Naive thymus-derived CD4-positive, alpha-beta T cell (primary cell): Measurements from ENCODE around the gene KANSL3. TPM values are rescaled to one million over a fixed set of nuclear protein-coding genes. Genes with fewer than 3 reads are reported as not detected.

Source experiments
- ATAC-seq: fragments of 150-1000 bp; cut with Tn5 transposase; 2 replicates; pipeline ENCODE4 v1.10.0; 2021; ENCODE audit warnings: mild to moderate bottlenecking, moderate library complexity
- CTCF ChIA-PET: fragments of 350-600 bp; sonication (Branson Sonifier 250); formaldehyde crosslinking; loops from one replicate; lab custom pipeline; 2021; ENCODE audit warnings: antibody characterized with exemption; lab: Charles Lee
- POLR2A ChIA-PET: fragments of 350-600 bp; sonication (Branson Sonifier 250); formaldehyde crosslinking; loops from one replicate; lab custom pipeline; 2021; ENCODE audit warnings: antibody characterized with exemption, inconsistent platforms; lab: Charles Lee
- DNase-seq, 9 donors: peaks; one replicate each; pipeline versions ENCODE4 v3.0.0 to v3.0.0-alpha.2; 2020 to 2022; ENCODE audit warnings: mixed read lengths in 1 of 9
- H3K27ac ChIP-seq: one replicate; pipeline ENCODE4 v1.7.0; 2013; ENCODE audit warnings: mild to moderate bottlenecking, low read depth, low read length, moderate library complexity
- H3K27me3 ChIP-seq, 2 donors: one replicate each; pipeline ENCODE4 v1.7.0; 2013; ENCODE audit warnings: low read length in 2 of 2, mild to moderate bottlenecking in 2 of 2, moderate library complexity in 2 of 2; ENCODE audit not compliant: control insufficient read depth in 2 of 2, insufficient read depth in 2 of 2
- H3K36me3 ChIP-seq, 3 experiments: 1 replicate in 2 of 3; 2 replicates in 1 of 3; pipeline ENCODE4 v1.7.0; 2013; ENCODE audit warnings: low read length in 3 of 3, mild to moderate bottlenecking in 3 of 3, moderate library complexity in 1 of 3; ENCODE audit not compliant: insufficient read depth in 3 of 3, control insufficient read depth in 2 of 3
- H3K4me1 ChIP-seq, 2 donors: one replicate each; pipeline ENCODE4 v1.7.0; 2013; ENCODE audit warnings: low read length in 2 of 2, mild to moderate bottlenecking in 2 of 2, moderate library complexity in 1 of 2; ENCODE audit not compliant: control insufficient read depth in 2 of 2, insufficient read depth in 2 of 2
- H3K4me3 ChIP-seq: 2 replicates; pipeline ENCODE4 v1.7.0; 2013; ENCODE audit warnings: mild to moderate bottlenecking, low read length
- H3K9me3 ChIP-seq, 3 experiments: 1 replicate in 2 of 3; 2 replicates in 1 of 3; pipeline ENCODE4 v1.7.0; 2013; ENCODE audit warnings: low read length in 3 of 3; ENCODE audit not compliant: control insufficient read depth in 2 of 3
- H3K27ac Mint-ChIP-seq, 9 donors: one replicate each; pipeline ENCODE4 v1.8.0; 2020 to 2022; ENCODE audit warnings: mixed read lengths in 9 of 9, mild to moderate bottlenecking in 8 of 9, moderate library complexity in 5 of 9, inconsistent platforms in 2 of 9
- H3K27me3 Mint-ChIP-seq, 5 donors: one replicate each; pipeline ENCODE4 v1.8.0; 2021 to 2022; ENCODE audit warnings: mixed read lengths in 5 of 5, mild to moderate bottlenecking in 1 of 5
- H3K36me3 Mint-ChIP-seq, 5 donors: one replicate each; pipeline ENCODE4 v1.8.0; 2020 to 2022; ENCODE audit warnings: mixed read lengths in 5 of 5, mild to moderate bottlenecking in 3 of 5, inconsistent platforms in 1 of 5
- H3K4me1 Mint-ChIP-seq, 7 donors: one replicate each; pipeline ENCODE4 v1.8.0; 2020 to 2022; ENCODE audit warnings: mixed read lengths in 7 of 7, mild to moderate bottlenecking in 3 of 7, inconsistent platforms in 1 of 7
- H3K4me3 Mint-ChIP-seq, 10 donors: one replicate each; pipeline ENCODE4 v1.8.0; 2020 to 2022; ENCODE audit warnings: mild to moderate bottlenecking in 10 of 10, mixed read lengths in 10 of 10, moderate library complexity in 6 of 10, inconsistent platforms in 2 of 10
- H3K9me3 Mint-ChIP-seq, 11 donors: one replicate each; pipeline ENCODE4 v1.8.0; 2020 to 2022; ENCODE audit warnings: mixed read lengths in 11 of 11, mild to moderate bottlenecking in 4 of 11, inconsistent platforms in 1 of 11, moderate library complexity in 1 of 11
- intact Hi-C, 2 donors: fragments of 100-400 bp; cut with micrococcal nuclease; formaldehyde crosslinking; loops; one replicate each; pipeline ENCODE4 v1.15.1; 2023
- polyA plus RNA-seq, 2 donors: library from polyadenylated mRNA; unstranded; fragments of 300-500 nt; fragmentation: Illumina TruSeq; gene quantifications; one replicate each; pipeline ENCODE4 v1.2.3, GENCODE V29; 2021
- total RNA-seq, 6 experiments: library from RNA in 5 of 6; stranded (reverse) in 5 of 6; gene quantifications; 1 replicate in 5 of 6; 2 replicates in 1 of 6; pipeline ENCODE4 v1.2.3 and lab custom pipeline; 2021 to 2026

Gene KANSL3
- total and polyA plus RNA-seq, 7 experiments from 2014 or later = 13.5 to 65.0 (median 55.1) TPM

- Histone ChIP-seq H3K36me3 (no peaks in the 10 kb centered on the region), H3K27ac (no peak within 1 kb of the TSS), H3K4me1 (peaks cover 4 to 8% of the 10 kb centered on the region in 2 donors), H3K4me3 (no peak within 1 kb of the TSS), H3K27me3 (no peaks in the 10 kb centered on the region), H3K9me3 (no peaks in the 10 kb centered on the region)
- Mint-ChIP-seq H3K27ac (no peak within 1 kb of the TSS), H3K4me3 (no peak within 1 kb of the TSS), H3K27me3 (peaks cover 0 to 10% (median 0%) of the 10 kb centered on the region in 5 donors), H3K36me3 (no peaks in the 10 kb centered on the region), H3K9me3 (no peaks in the 10 kb centered on the region), H3K4me1 (peaks cover 0 to 11% (median 5%) of the 10 kb centered on the region in 7 donors)
- no peak for ATAC-seq
- ChIA-PET CTCF (interaction anchor here (0.6 kb wide), 1 partner anchor 127 kb away, joined by 3 read pairs; no protein-coding TSS in a partner anchor), POLR2A (no interaction called here)
- intact Hi-C loops = no loop called here
- DNase-seq = no peak
Measured at GRCh38 chr2:96642564-96643360, 4.7 kb upstream of the KANSL3 start, which contains the start of gene FER1L5. Gene FER1L5 (plus strand): TSS chr2:96642764. CDS start chr2:96642837, 73 bp downstream.

- Mint-ChIP-seq H3K27me3 (peaks cover 0 to 10% (median 0%) of the 10 kb centered on the region in 5 donors), H3K9me3 (peaks cover 0 to 1% (median 0%) of the 10 kb centered on the region in 11 donors), H3K27ac (peak overlapping the region; percentile 87 to 95 (median 92)), H3K4me1 (peaks cover 29 to 48% (median 40%) of the 10 kb centered on the region in 7 donors), H3K36me3 (peaks cover 6 to 15% (median 11%) of the 10 kb centered on the region in 5 donors), H3K4me3 (peak overlapping the region; percentile 88 to 96 (median 93))
- peaks cover 18% of the 10 kb centered on the region in 2 donors for H3K4me1 ChIP-seq
- ATAC-seq = peak; percentile 90
- peak in 6 of 9 donors; percentile 10 to 83 (median 38) for DNase-seq
- peak overlapping the region; percentile 97 for H3K4me3 ChIP-seq
- H3K27ac ChIP-seq = peak overlapping the region; percentile 90
- intact Hi-C loops = loop anchor here (1.0 to 10.0 kb wide), 20 partner anchors 20 to 1880 kb away; partner anchors contain the start of genes CNNM3 (in 2 of the 2), CNNM4 (in 2 of the 2), LMAN2L (in 2 of the 2) and ACTR1B (in 1 of the 2)
- H3K27me3 ChIP-seq = no peaks in the 10 kb centered on the region
- POLR2A ChIA-PET = interaction anchor here (0.7 to 2.7 kb wide), 10 partner anchors 8 to 476 kb away, joined by 3 to 15 read pairs (median 6); partner anchors contain the start of genes ANKRD36, ARID5A, CIAO1 and CNNM4
- H3K36me3 ChIP-seq = peaks cover 0 to 12% (median 0%) of the 10 kb centered on the region in 3 experiments
- CTCF ChIA-PET = interaction anchor here (0.7 to 1.5 kb wide), 4 partner anchors 18 to 126 kb away, joined by 3 to 4 read pairs (median 3); no protein-coding TSS in a partner anchor
- no peaks in the 10 kb centered on the region for H3K9me3 ChIP-seq
Measured at GRCh38 chr2:96637385-96638143, 548 bp downstream of the KANSL3 start.

GRCh38 chr2:96636551-96637171 lies 1.5 kb downstream of the KANSL3 start:
- Histone ChIP-seq H3K4me3 (peak overlapping the region; percentile 97), H3K27me3 (no peaks in the 10 kb centered on the region), H3K36me3 (peaks cover 0 to 19% (median 5%) of the 10 kb centered on the region in 3 experiments), H3K9me3 (no peaks in the 10 kb centered on the region), H3K4me1 (peaks cover 18% of the 10 kb centered on the region in 2 donors), H3K27ac (peak overlapping the region; percentile 90)
- no peak for DNase-seq
- Mint-ChIP-seq H3K27me3 (peaks cover 0 to 10% (median 0%) of the 10 kb centered on the region in 5 donors), H3K36me3 (peaks cover 6 to 20% (median 12%) of the 10 kb centered on the region in 5 donors), H3K9me3 (peaks cover 0 to 1% (median 0%) of the 10 kb centered on the region in 11 donors), H3K27ac (peak overlapping the region; percentile 87 to 95 (median 92)), H3K4me1 (peaks cover 34 to 53% (median 45%) of the 10 kb centered on the region in 7 donors), H3K4me3 (peak overlapping the region; percentile 88 to 96 (median 93))
- ATAC-seq = no peak
- intact Hi-C loops = loop anchor here (1.0 to 10.0 kb wide), 12 partner anchors 44 to 1881 kb away; partner anchors contain the start of genes ACTR1B (in 1 of the 2), CIAO1 (in 1 of the 2), CNNM3 (in 1 of the 2) and DUSP2 (in 1 of the 2)
- ChIA-PET CTCF (interaction anchor here (0.6 to 1.5 kb wide), 3 partner anchors 42 to 227 kb away, joined by 3 to 4 read pairs (median 4); no protein-coding TSS in a partner anchor), POLR2A (interaction anchor here (0.5 to 2.7 kb wide), 8 partner anchors 9 to 477 kb away, joined by 3 to 15 read pairs (median 6); partner anchors contain the start of genes ANKRD36, ARID5A and CNNM4)

- no peak overlapping the region for H3K4me3 Mint-ChIP-seq
- peaks cover 6 to 39% (median 28%) of the 10 kb centered on the region in 5 donors for H3K36me3 Mint-ChIP-seq
- ATAC-seq = no peak
- Histone ChIP-seq H3K27me3 (no peaks in the 10 kb centered on the region), H3K9me3 (no peaks in the 10 kb centered on the region), H3K4me1 (peaks cover 14 to 18% of the 10 kb centered on the region in 2 donors), H3K27ac (no peak overlapping the region), H3K36me3 (peaks cover 5 to 45% (median 13%) of the 10 kb centered on the region in 3 experiments), H3K4me3 (no peak overlapping the region)
- CTCF ChIA-PET = no interaction called here
- POLR2A ChIA-PET = no interaction called here
- H3K4me1 Mint-ChIP-seq = peaks cover 34 to 65% (median 53%) of the 10 kb centered on the region in 7 donors
- peaks cover 0 to 1% (median 0%) of the 10 kb centered on the region in 11 donors for H3K9me3 Mint-ChIP-seq
- H3K27ac Mint-ChIP-seq = no peak overlapping the region
- DNase-seq = no peak
- intact Hi-C loops = loop anchor here in 1 of 2 donors (10.0 kb wide), 2 partner anchors 331 to 429 kb away; partner anchors contain the start of gene STARD7
- no peaks in the 10 kb centered on the region for H3K27me3 Mint-ChIP-seq
Measured at GRCh38 chr2:96633641-96634040, 4.5 kb downstream of the KANSL3 start.

- peaks cover 9% of the 10 kb centered on the region in 2 donors for H3K4me1 ChIP-seq
- DNase-seq (no peak), ATAC-seq (no peak)
- peaks cover 35 to 64% (median 48%) of the 10 kb centered on the region in 7 donors for H3K4me1 Mint-ChIP-seq
- peaks cover 5 to 57% (median 19%) of the 10 kb centered on the region in 3 experiments for H3K36me3 ChIP-seq
- H3K4me3 Mint-ChIP-seq = no peak overlapping the region
- ChIA-PET POLR2A (no interaction called here), CTCF (no interaction called here)
- H3K27me3 ChIP-seq = no peaks in the 10 kb centered on the region
- H3K4me3 ChIP-seq = no peak overlapping the region
- H3K9me3 ChIP-seq = no peaks in the 10 kb centered on the region
- H3K9me3 Mint-ChIP-seq = peaks cover 0 to 1% (median 0%) of the 10 kb centered on the region in 11 donors
- peak overlapping the region in 2 of 9 donors; percentile 30 to 52 for H3K27ac Mint-ChIP-seq
- no peaks in the 10 kb centered on the region for H3K27me3 Mint-ChIP-seq
- intact Hi-C loops = loop anchor here in 1 of 2 donors (10.0 kb wide), 2 partner anchors 333 to 427 kb away; partner anchors contain the start of gene STARD7
- H3K36me3 Mint-ChIP-seq = peaks cover 6 to 43% (median 36%) of the 10 kb centered on the region in 5 donors
- no peak overlapping the region for H3K27ac ChIP-seq
Measured at GRCh38 chr2:96631804-96632435, 6.2 kb downstream of the KANSL3 start.
